GM19452 (cell line): ENCODE measurements around the gene HDAC2.
"Not testable (repeated sequence)": the region's sequence is repeated elsewhere in the genome, so short reads cannot be mapped to it uniquely, and the experiment has no call there.

Experiments
- ATAC-seq: cut with Tn5 transposase; IDR thresholded peaks from one replicate; pipeline ENCODE4 v1.9.1; 2021; ENCODE audit not compliant: unreplicated experiment

The HDAC2 gene

GRCh38 chr6:113920663-113921267 lies 50.2 kb downstream of the HDAC2 start:
- ATAC-seq, result peak; percentile 91

GRCh38 chr6:113910285-113910684 lies 60.7 kb downstream of the HDAC2 start:
- not testable (repeated sequence) for ATAC-seq

GRCh38 chr6:113909224-113909856 lies 61.6 kb downstream of the HDAC2 start:
- peak; percentile 54 for ATAC-seq

- ATAC-seq, result no peak
Measured at GRCh38 chr6:113908801-113909200, 62.1 kb downstream of the HDAC2 start.

- ATAC-seq, result no peak
Measured at GRCh38 chr6:113907102-113907815, 63.7 kb downstream of the HDAC2 start.

- no peak for ATAC-seq
Measured at GRCh38 chr6:113903666-113904330, 67.2 kb downstream of the HDAC2 start.

GRCh38 chr6:113901482-113901881 lies 69.5 kb downstream of the HDAC2 start:
- no peak for ATAC-seq

- ATAC-seq, result no peak
Measured at GRCh38 chr6:113894712-113895674, 76.0 kb downstream of the HDAC2 start.

GRCh38 chr6:113893866-113894265 lies 77.1 kb downstream of the HDAC2 start:
- no peak for ATAC-seq

- ATAC-seq, result no peak
Measured at GRCh38 chr6:113893451-113893850, 77.5 kb downstream of the HDAC2 start.

- no peak for ATAC-seq
Measured at GRCh38 chr6:113888956-113889630, 81.9 kb downstream of the HDAC2 start.

- ATAC-seq, result no peak
Measured at GRCh38 chr6:113888493-113888892, 82.5 kb downstream of the HDAC2 start.

- ATAC-seq, result no peak
Measured at GRCh38 chr6:113886512-113886911, 84.4 kb downstream of the HDAC2 start.

- no peak for ATAC-seq
Measured at GRCh38 chr6:113884011-113884410, 86.9 kb downstream of the HDAC2 start.
